Measurements from ENCODE around the gene RASGRP1. TPM values are rescaled to one million over a fixed set of nuclear protein-coding genes. Genes with fewer than 3 reads are reported as not detected.

Gene RASGRP1
- total and polyA plus RNA-seq, 2 donors (not counting 1 experiment from before 2014, with no cell fraction given): 1.6 TPM; not detected in 1

GRCh38 chr15:38454696-38455090 is 109.9 kb downstream of the RASGRP1 start:
- Histone ChIP-seq H3K4me1 (ENCODE audit: control insufficient read depth, extremely low read depth, insufficient read depth, low read length) (peaks cover 3% of the 10 kb centered on the region), H3K9ac (ENCODE audit: insufficient read depth, low read length) (peak overlapping the region; percentile 94), H3K4me2 (ENCODE audit: extremely low read depth, insufficient read depth, low read length) (peak overlapping the region; percentile 99), H4K20me1 (ENCODE audit: control insufficient read depth, extremely low read depth, insufficient read depth, low read length) (no peaks in the 10 kb centered on the region), H2AFZ (ENCODE audit: low read length) (peak overlapping the region; percentile 99), H3K36me3 (ENCODE audit: control insufficient read depth, insufficient read depth, low read length) (no peaks in the 10 kb centered on the region), H3K4me3 (replicated peaks in 1 of 4; ENCODE audit: control extremely low read depth in 1 of 4, insufficient read depth in 1 of 4, low read depth in 3 of 4, low read length in 4 of 4) (peak overlapping the region; percentile 91 to 98 (median 96)), H3K79me2 (ENCODE audit: control insufficient read depth, insufficient read depth, low read length) (peaks cover 51% of the 10 kb centered on the region), H3K9me3 (ENCODE audit: control insufficient read depth, insufficient read depth, low read depth, low read length) (no peaks in the 10 kb centered on the region), H3K27me3 (ENCODE audit: control insufficient read depth, insufficient read depth, low read length) (no peaks in the 10 kb centered on the region), H3K27ac (ENCODE audit: insufficient read depth, low read length) (peak overlapping the region; percentile 89)
- TF ChIP-seq, protein P1, sequence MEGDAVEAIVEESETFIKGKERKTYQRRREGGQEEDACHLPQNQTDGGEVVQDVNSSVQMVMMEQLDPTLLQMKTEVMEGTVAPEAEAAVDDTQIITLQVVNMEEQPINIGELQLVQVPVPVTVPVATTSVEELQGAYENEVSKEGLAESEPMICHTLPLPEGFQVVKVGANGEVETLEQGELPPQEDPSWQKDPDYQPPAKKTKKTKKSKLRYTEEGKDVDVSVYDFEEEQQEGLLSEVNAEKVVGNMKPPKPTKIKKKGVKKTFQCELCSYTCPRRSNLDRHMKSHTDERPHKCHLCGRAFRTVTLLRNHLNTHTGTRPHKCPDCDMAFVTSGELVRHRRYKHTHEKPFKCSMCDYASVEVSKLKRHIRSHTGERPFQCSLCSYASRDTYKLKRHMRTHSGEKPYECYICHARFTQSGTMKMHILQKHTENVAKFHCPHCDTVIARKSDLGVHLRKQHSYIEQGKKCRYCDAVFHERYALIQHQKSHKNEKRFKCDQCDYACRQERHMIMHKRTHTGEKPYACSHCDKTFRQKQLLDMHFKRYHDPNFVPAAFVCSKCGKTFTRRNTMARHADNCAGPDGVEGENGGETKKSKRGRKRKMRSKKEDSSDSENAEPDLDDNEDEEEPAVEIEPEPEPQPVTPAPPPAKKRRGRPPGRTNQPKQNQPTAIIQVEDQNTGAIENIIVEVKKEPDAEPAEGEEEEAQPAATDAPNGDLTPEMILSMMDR (conservative IDR thresholded peaks at IDR 0.05 in 1 of 2, IDR thresholded peaks at IDR 0.05 in 1 of 2; ENCODE audit: low read depth in 1 of 2, low read length in 2 of 2): no peak
- no peak for TF ChIP-seq EZH2 (IDR thresholded peaks at IDR 0.05; ENCODE audit: low read length, missing control alignments)
- peak in 1 of 2 donors; percentile 17 for DNase-seq (ENCODE audit: low read depth in 2 of 2)

GRCh38 chr15:38453971-38454695 is 110.5 kb downstream of the RASGRP1 start, which contains the start of gene FAM98B:
Gene FAM98B (plus strand): TSS chr15:38454127. CDS start chr15:38454162, 35 bp downstream.
- Histone ChIP-seq H3K4me2 (ENCODE audit: extremely low read depth, insufficient read depth, low read length) (peak within 1 kb of the TSS; percentile 99), H2AFZ (ENCODE audit: low read length) (peak within 1 kb of the TSS; percentile 99), H3K4me3 (replicated peaks in 1 of 4; ENCODE audit: control extremely low read depth in 1 of 4, insufficient read depth in 1 of 4, low read depth in 3 of 4, low read length in 4 of 4) (peak within 1 kb of the TSS; percentile 91 to 98 (median 96)), H3K27ac (ENCODE audit: insufficient read depth, low read length) (peak within 1 kb of the TSS; percentile 89), H3K4me1 (ENCODE audit: control insufficient read depth, extremely low read depth, insufficient read depth, low read length) (peaks cover 3% of the 10 kb centered on the region), H3K79me2 (ENCODE audit: control insufficient read depth, insufficient read depth, low read length) (peaks cover 47% of the 10 kb centered on the region), H4K20me1 (ENCODE audit: control insufficient read depth, extremely low read depth, insufficient read depth, low read length) (no peaks in the 10 kb centered on the region), H3K9ac (ENCODE audit: insufficient read depth, low read length) (peak within 1 kb of the TSS; percentile 94), H3K27me3 (ENCODE audit: control insufficient read depth, insufficient read depth, low read length) (no peaks in the 10 kb centered on the region), H3K9me3 (ENCODE audit: control insufficient read depth, insufficient read depth, low read depth, low read length) (no peaks in the 10 kb centered on the region), H3K36me3 (ENCODE audit: control insufficient read depth, insufficient read depth, low read length) (no peaks in the 10 kb centered on the region)
- TF ChIP-seq, protein P1 (conservative IDR thresholded peaks at IDR 0.05 in 1 of 2, IDR thresholded peaks at IDR 0.05 in 1 of 2; ENCODE audit: low read depth in 1 of 2, low read length in 2 of 2): peak in 1 of 2 donors; percentile 0
- TF ChIP-seq EZH2 (IDR thresholded peaks at IDR 0.05; ENCODE audit: low read length, missing control alignments): no peak
- DNase-seq (ENCODE audit: low read depth in 2 of 2): peak; percentile 88 to 92

DNA sequence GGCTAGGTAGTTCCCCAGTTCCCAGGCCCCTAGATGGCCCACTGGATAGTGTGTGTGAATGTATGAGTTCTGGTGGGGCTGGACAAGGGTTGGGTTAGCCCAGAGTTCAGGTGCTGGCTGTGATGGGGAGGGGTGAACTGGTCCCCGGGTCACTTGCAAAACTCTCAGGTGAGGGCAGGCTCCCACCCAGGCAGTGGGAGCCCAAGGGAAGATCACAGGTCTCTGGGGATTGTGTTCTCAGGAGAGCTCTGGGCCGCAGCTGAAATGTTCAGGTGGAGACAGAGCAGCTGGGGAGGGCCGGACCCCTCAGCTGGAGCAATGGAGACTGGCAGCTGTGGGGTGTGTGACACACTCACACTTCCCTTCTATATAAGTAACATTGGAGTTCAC is 123.5 kb downstream of the RASGRP1 start:
- H3K27ac ChIP-seq (ENCODE audit: insufficient read depth, low read length): no peak overlapping the region
- DNase-seq (ENCODE audit: low read depth in 2 of 2): no peak
- TF ChIP-seq EZH2 (IDR thresholded peaks at IDR 0.05; ENCODE audit: low read length, missing control alignments): no peak
- TF ChIP-seq, protein P1 (conservative IDR thresholded peaks at IDR 0.05 in 1 of 2, IDR thresholded peaks at IDR 0.05 in 1 of 2; ENCODE audit: low read depth in 1 of 2, low read length in 2 of 2): no peak
- no peaks in the 10 kb centered on the region for H3K9me3 ChIP-seq (ENCODE audit: control insufficient read depth, insufficient read depth, low read depth, low read length)
- no peaks in the 10 kb centered on the region for H3K4me1 ChIP-seq (ENCODE audit: control insufficient read depth, extremely low read depth, insufficient read depth, low read length)
- no peaks in the 10 kb centered on the region for H3K79me2 ChIP-seq (ENCODE audit: control insufficient read depth, insufficient read depth, low read length)
- H3K4me3 ChIP-seq (replicated peaks in 1 of 4; ENCODE audit: control extremely low read depth in 1 of 4, insufficient read depth in 1 of 4, low read depth in 3 of 4, low read length in 4 of 4): no peak overlapping the region
- H3K27me3 ChIP-seq (ENCODE audit: control insufficient read depth, insufficient read depth, low read length): no peaks in the 10 kb centered on the region
- no peaks in the 10 kb centered on the region for H4K20me1 ChIP-seq (ENCODE audit: control insufficient read depth, extremely low read depth, insufficient read depth, low read length)
- no peak overlapping the region for H3K9ac ChIP-seq (ENCODE audit: insufficient read depth, low read length)
- no peak overlapping the region for H2AFZ ChIP-seq (ENCODE audit: low read length)
- H3K4me2 ChIP-seq (ENCODE audit: extremely low read depth, insufficient read depth, low read length): no peak overlapping the region
- no peaks in the 10 kb centered on the region for H3K36me3 ChIP-seq (ENCODE audit: control insufficient read depth, insufficient read depth, low read length)

All from fibroblast of lung (primary cell).